NCI-H1694 (cell line): ENCODE data around the gene SIMC1.
"Not testable (repeated sequence)": the region's sequence is repeated elsewhere in the genome, so short reads cannot be mapped to it uniquely, and the experiment has no call there.

ENCODE experiments used
- DNase-seq: peaks from one replicate; lab custom pipeline; 2025; lab: John Stamatoyannopoulos, UW

Gene SIMC1

DNA sequence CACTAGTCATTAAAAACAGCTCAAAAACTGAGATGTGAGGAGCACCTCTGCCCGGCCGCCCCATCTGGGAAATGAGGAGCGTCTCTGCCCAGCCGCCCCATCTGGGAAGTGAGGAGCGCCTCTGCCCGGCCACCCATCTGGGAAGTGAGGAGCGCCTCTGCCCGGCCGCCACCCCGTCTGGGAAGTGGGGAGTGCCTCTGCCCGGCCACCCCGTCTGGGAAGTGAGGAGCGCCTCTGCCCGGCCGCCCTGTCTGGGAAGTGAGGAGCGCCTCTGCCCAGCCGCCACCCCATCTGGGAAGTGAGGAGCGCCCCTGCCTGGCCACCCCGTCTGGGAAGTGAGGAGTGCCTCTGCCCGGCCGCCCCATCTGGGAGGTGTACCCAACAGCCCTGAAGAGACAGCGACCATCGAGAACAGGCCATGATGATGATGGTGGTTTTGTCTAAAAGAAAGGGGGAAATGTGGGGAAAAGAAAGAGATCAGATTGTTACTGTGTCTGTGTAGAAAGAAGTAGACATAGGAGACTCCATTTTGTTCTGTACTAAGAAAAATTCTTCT, 23.7 kb upstream of the SIMC1 start:
- not testable (repeated sequence) for DNase-seq

DNA sequence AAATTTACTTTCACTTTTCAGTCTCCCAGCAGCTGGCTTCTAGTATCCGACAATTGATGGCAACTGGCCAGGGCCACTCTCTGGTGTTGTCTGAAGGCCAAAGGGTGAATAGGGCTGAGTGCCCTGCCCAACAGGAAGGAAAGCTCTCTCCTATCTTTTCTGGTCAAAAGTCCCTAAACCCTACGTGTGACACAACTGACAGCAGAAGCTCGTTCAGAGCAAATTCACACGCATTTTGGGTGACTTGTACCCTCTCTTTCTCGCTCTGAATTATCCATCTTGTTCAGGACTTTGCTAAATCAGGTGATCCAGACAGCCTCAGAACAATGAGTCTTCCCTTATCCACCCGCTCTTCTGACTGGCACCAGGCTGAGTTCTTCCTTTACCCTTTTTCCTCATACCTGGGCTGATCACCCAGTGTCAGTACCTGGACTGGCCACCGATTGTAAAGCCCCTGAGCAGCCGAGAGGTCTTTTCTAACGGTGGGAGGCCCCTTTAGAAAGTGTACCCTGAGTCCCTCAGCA, 21.8 kb upstream of the SIMC1 start:
- not testable (repeated sequence) for DNase-seq

DNA sequence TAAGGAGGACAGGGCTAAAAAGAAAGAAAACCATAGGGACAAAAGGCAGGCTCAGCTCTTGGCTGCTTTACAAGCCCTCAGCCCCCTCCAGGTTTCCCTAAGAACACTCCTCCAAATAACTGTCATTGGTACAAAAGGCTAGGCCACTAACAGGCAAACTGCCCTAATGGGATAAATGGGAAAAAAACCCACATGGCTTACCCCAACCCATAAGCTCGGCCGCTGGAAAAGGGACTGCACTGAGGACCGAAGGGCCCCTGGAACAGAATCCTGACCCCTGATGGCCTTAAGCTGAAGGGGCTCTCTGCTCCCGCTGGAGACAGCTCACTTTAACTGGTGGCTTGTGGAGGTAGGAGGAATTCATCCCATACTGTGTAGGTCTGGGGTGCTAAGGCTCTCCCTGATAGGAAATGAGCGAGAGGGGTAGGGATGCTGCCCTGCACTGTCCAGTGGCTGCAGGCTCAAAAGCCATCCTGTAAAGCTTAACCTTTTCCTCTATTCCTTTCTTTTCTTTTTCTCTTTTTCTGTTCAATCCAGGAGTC, 21.0 kb upstream of the SIMC1 start:
- not testable (repeated sequence) for DNase-seq

DNA sequence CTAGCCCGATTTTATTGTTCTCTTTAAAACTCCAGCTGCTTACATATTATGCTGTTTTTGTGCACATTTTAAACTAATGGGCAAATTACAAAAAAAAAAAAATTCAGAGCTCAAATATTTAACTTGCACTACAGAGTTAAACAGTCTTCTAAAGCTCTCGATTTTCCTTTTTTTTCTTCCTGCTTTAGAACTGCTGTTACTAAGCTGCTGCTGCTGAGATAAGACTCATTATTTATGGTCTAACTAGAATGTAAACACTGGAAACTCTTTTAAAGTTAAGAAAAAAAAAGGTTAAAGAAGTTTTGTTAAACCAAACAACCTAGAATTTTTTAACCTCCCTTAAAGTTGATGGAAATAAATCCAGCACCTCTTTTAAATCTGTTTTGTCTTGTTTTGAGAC, 20.5 kb upstream of the SIMC1 start:
- not testable (repeated sequence) for DNase-seq

DNA sequence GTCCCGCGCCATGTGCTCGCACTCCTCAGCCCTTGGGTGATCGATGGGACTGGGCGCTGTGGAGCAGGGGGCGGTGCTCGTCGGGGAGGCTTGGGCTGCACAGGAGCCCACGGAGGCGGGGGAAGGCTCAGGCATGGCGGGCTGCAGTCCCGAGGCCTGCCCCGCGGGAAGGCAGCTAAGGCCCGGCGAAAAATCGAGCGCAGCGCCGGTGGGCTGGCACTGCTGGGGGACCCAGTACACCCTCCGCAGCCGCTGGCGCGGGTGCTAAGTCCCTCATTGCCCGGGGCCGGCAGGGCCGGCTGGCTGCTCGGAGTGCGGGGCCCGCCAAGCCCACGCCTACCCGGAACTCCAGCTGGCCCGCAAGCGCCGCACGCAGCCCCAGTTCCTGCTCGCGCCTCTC, 16.2 kb upstream of the SIMC1 start:
- not testable (repeated sequence) for DNase-seq

DNA sequence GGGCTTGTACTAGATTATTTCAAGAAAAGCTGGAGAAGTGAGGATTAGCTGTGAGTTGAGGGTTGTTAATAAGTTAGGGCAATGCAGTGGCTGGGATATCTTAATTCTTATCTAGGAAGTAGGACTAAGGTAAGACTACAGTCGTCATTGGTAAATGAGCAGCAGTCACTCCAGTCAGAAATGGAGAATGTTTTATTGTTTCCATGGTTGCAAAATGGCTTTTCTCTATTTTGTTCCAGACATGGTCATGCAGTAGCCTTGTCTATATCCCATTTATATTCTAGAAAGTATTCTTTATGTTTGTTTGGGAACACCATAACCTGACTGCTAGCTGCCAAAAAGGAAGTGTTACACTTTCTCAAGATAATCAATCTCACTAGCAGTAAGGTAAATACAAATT, 9.9 kb upstream of the SIMC1 start:
- DNase-seq: not testable (repeated sequence)

DNA sequence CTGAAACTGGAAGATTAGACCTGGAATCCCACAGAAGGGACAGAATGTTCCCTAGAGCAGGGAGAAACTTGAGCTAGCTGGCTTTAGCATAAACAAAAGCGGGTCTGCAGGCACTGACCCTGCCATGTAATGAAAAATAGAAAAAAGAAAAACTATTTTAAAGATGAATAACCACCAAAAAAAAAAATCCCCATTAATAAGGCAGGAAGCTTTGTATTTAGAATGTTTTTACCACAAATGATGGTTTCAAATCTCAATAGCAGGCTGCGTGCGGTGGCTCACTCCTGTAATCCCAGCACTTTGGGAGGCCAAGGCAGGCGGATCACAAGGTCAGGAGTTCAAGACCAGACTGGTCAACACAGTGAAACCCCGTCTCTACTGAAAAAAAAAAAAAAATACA, 5.0 kb upstream of the SIMC1 start:
- not testable (repeated sequence) for DNase-seq

DNA sequence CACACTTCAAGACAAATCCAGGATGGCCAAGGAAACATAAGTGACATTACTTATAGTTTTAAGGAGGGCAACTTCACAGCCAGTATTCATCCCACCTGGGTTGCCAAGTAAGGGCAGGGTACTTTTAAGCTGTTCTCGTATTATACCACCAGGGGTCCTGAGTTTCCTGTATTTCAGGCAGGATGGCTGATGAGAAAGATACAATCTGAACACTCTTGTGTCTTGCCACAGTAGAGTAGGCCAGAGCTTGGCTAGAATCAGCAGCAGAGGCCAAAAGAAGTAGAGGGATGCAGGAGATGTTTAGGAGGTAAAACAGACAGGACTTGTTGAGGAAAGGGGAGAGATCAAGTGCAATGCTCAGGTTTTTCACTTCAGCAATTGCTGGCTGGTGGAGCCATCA, 3.1 kb upstream of the SIMC1 start:
- DNase-seq: peak; percentile 42

DNA sequence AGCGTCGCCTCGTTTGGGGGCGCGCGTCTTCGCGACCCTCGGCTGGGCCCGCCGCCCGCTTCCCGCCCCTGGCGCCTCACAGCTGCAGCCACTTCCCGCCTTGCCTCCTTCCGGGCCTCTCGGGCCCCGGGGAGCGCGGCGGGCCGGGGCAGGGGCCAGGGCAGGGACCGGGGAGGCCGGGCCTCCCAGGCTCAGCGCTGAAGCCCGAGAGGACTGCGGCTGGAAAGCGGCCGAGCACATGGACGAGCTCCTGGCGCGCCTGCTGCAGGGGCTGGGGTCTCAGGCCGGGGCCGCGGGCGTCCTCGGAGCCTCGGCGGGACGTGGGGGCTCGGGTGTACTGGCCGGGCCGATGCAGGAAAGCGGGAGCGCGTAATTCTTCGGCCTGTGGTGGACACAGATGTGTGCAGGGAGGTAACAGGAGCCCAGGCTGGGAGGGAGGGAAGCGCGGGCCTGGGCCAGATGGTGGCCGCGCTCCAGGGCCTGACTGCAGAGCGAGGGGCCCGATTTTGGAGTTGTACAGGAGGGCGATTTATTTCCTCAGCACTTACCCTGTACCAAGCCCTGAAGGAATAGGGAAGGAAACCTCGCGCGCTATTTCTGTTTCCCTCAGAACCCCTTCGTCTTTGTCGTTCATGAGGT, 540 bp downstream of the SIMC1 start:
- not testable (repeated sequence) for DNase-seq

DNA sequence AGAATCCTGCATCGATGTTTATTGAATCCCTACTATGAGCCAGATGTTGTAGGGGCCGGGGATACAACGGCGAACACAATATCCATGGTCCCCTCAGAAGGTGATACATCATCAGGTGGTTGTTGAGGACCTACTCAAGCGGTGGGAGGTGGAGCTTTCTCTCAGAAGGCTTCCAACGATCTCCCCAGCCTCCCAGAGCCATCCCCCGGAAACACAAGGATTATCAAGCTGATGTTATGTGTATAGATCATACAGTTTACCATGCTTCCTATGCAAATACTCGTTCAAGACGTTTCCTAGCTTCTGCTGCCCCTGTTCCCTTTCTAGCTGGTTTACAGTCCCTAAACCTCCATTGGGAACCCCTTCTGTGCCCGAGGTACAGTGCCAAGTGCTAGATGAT, 1.1 kb downstream of the SIMC1 start:
- DNase-seq: not testable (repeated sequence)

DNA sequence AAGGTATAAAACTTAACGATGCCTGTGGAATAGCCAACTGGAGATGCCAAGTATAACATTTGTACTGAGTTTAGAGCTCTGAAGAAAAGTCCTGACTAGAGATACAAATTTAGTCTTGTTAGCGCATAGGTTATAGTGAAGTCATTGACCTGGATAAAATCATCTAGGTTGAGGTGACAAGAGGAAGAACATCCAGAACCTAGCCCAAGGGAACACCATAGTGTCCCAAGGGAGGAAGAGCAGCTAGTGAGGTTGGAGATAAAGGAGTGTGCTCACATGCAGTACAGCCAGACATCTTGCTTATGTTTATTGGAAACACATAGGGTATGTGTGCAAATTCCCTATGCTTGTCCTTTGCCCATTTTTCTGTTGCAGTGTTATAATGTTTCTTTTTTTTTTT, 6.1 kb downstream of the SIMC1 start:
- not testable (repeated sequence) for DNase-seq

DNA sequence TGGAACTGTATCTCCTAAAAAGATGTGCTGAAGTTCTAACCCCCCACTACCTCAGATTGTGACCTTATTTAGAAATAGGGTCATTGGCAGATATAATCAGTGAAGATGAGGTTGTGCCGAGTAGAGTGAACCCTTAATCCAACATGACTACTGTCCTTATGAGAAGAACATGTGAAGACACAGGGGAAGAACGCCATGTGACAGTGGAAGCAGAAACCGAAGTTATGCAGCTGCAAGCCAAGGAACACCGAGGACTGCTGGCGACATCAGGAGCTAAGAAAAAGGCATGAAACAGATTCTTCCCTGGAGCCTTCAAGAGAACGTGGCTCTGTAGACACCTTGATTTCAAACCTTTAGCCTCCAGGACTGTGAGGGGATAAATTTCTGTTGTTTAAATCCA, 6.8 kb downstream of the SIMC1 start:
- not testable (repeated sequence) for DNase-seq

DNA sequence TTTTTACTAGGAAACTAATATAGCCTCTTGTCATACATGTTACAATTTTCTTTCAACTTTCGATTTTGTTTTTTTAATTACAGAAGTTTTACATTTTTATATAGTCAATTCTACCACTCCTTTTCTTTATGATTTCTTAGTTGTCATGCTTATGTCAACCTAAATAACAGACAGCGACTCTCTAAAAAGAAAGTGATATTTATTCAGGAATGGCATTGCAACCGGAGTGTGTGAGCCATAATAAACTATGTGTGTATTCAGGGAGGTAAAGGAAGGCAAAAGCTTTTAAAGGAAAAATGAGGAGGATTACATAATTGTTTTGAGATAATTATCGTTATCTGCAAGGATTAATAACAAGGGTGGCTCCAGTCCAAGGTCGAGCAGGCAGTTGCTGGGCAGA, 7.3 kb downstream of the SIMC1 start:
- not testable (repeated sequence) for DNase-seq

DNA sequence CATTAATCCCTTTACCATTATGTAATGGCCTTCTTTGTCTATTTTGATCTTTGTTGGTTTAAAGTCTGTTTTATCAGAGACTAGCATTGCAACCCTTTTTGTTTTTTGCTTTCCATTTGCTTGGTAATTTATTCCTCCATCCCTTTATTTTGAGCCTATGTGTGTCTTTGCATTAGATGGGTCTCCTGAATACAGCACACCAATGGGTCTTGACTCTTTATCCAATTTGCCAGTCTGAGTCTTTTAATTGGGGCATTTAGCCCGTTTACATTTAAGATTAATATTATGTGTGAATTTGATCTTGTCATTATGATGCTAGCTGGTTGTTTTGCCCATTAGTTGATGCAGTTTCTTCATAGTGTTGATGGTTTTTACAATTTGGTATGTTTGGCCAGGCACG, 12.5 kb downstream of the SIMC1 start:
- DNase-seq: not testable (repeated sequence)

DNA sequence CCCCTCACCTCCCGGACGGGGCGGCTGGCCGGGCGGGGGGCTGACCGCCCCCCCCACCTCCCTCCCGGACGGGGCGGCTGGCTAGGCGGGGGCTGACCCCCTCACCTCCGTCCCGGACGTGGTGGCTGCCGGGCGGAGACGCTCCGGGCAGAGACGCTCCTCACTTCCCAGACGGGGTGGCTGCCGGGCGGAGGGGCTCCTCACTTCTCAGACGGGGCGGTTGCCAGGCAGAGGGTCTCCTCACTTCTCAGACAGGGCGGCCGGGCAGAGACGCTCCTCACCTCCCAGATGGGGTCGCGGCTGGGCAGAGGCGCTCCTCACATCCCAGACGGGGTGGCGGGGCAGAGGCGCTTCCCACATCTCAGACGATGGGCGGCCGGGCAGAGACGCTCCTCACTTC, 13.9 kb downstream of the SIMC1 start:
- DNase-seq: not testable (repeated sequence)

DNA sequence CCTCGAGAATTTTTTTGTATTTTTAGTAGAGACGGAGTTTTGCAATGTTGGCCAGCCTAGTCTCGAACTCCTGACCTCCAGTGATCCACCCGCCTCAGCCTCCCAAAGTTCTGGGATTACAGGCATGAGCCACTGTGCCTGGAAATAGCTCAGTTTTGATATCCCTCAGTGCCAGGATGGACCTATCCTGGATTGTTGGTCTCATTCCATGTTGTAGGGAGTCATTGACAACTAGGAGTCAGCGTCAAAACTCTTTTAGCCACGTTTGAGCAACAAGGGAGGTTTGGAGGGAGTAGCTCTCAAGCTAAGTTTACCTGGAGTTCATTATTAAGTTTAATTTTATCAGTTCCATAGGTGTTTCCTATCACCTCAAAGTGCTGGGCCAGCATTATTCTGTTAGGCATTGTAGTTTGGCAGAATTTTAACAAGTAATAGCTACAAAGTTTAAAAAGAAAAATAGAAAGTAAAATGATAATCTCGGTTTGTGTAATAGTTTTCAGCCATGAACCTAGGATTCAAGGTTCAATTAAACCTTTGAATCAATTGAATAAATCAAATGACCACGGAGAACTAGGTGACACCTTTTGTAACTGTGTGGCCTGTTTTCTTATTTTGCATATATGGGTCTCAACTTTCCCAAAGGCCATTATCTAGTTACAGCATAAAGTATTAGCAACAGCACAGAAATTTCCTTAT, 15.3 kb downstream of the SIMC1 start:
- DNase-seq: not testable (repeated sequence)

DNA sequence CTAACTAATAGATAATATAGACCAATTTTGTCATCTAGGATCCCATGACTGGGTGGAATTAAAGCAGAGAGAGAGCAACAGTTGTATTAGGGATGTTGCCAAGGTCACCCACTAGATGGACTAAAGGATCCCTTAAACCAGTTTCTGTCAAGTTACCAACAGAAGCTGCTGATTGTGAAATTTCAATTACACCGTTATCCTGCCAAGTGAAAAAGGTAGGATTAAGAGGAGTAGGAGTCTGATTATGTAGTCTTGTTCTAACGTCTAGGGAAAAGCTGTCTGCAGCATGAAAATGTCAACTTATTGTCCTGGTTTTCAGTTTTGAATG, 15.8 kb downstream of the SIMC1 start:
- DNase-seq: not testable (repeated sequence)

DNA sequence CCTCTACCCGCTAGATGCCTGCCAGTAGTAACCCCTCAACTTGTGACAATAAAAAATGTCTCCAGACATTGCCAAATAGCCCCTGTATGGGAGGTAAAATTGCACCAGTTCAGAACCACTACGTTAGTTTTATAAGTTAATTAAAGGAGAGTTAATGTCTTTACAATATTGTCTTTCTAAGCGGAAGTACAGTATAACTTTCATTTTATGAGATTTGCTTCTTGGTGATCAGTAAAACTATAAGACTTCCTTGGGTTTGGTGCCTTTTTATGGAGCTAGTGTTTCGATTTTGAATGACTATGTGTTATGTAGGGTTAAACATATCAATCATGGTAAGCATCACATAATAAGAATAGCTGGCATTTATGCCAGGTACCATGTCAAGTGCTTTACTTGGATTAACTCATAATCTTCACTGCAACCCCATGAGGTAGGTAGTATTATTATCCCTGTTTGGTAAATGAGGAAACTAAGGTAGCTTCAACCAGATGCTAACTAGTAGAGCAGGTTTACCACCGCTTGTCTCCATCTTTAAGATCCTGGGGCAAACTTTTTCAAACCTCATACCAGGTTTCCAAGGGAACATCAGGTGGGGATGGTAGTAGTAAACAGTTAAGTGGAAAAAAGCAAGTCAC, 19.8 kb downstream of the SIMC1 start:
- not testable (repeated sequence) for DNase-seq

DNA sequence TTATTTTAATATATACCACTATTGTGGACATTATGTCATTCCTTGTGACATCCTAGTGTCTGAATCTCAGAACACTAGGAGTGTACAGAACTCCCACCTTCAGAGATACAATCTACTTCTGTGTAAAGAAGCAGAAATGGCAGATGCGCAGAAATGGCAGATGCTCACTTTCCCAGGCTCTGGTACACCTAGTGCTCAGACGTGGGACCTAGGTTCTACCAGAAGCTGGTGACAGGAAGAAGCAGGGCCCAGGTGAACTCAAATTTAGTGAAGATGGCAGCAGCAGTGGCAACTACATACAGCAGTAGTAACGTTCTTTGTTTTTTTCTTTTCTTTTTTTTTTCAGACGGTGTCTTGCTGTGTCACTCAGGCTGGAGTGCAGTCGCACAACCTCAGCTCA, 22.5 kb downstream of the SIMC1 start:
- not testable (repeated sequence) for DNase-seq

DNA sequence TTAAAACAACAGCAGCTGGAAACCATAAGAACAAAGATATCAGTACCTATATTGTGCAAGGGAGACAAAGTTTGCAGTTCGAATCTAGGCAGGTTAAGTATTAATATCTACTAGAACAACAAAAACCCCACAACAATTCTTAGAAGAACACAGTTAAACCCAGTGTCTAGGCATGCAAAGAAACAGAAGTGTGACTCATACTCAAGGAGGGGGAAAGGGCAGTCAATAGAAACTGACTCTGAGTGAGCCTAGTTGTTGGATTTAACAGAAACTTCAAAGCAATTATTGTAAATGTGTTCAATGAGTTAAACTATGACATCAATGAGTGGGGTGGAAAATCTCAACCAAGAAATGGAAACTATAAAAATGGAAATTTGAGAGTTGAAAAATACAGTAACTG, 28.2 kb downstream of the SIMC1 start:
- not testable (repeated sequence) for DNase-seq

DNA sequence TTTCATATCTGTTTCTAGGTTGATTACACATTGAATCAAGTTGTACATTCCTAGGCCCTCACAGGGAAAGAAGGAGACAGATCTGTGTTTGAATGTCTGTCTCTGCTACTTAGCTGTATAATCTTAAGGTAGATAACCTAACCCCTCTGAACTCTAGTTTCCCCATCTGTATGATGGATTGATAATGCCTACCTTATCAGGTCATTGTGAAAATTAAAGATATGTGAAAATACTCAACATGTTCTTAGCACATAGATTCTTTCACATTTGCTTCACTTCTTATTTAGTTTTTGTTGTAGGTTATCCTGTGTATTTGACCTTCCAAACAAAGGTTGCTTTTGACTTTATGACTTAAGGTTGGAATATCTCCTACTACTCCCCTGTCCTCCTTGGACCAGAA, 50.8 kb downstream of the SIMC1 start:
- not testable (repeated sequence) for DNase-seq

DNA sequence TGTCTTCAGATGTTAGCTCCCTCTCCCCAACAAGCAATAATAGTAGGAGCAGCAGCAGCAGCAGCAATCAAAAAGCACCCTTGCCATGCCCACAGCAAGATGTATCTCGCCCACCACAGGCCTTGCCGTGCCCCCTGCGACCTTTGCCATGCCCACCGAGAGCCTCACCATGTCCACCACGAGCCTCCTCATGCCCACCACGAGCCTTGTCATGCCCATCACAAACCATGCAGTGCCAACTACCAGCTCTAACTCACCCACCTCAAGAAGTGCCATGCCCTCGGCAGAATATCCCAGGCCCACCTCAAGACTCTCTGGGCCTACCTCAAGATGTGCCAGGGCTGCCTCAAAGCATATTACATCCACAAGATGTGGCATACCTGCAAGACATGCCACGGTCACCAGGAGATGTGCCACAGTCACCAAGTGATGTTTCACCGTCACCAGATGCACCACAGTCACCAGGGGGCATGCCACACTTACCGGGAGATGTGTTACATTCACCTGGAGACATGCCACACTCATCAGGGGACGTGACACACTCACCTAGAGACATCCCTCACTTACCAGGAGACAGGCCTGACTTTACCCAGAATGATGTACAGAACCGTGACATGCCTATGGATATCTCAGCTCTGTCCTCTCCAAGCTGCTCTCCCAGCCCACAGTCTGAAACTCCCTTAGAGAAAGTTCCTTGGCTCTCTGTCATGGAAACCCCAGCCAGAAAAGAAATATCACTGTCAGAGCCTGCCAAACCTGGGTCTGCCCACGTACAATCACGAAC, 52.0 kb downstream of the SIMC1 start:
- DNase-seq: not testable (repeated sequence)
